HG03442 (cell line): ENCODE data around the gene S100A1.
"Not testable (repeated sequence)": the region's sequence is repeated elsewhere in the genome, so short reads cannot be mapped to it uniquely, and the experiment has no call there.

Experiments used
- ATAC-seq: cut with Tn5 transposase; IDR thresholded peaks from one replicate; pipeline ENCODE4 v1.9.1; 2021; ENCODE audit warnings: mild to moderate bottlenecking, moderate library complexity; ENCODE audit not compliant: unreplicated experiment

Gene S100A1

GRCh38 chr1:153629971-153630370 lies 1.7 kb downstream of the S100A1 start:
- no peak for ATAC-seq

GRCh38 chr1:153630384-153630783 lies 2.1 kb downstream of the S100A1 start:
- ATAC-seq = no peak

GRCh38 chr1:153631047-153632022 lies 3.1 kb downstream of the S100A1 start:
- ATAC-seq = no peak

GRCh38 chr1:153633161-153633753 lies 5.0 kb downstream of the S100A1 start:
- no peak for ATAC-seq

- ATAC-seq = peak; percentile 84
These were observed 5.8 kb downstream of the S100A1 start, which contains the start of gene CHTOP for GRCh38 chr1:153633754-153634665. CHTOP (plus strand) TSS chr1:153634066; CDS start chr1:153636589, 2,523 bp downstream.

GRCh38 chr1:153635872-153636271 lies 7.6 kb downstream of the S100A1 start:
- no peak for ATAC-seq

GRCh38 chr1:153636312-153636711 lies 8.1 kb downstream of the S100A1 start:
- no peak for ATAC-seq

GRCh38 chr1:153638261-153638660 lies 10.0 kb downstream of the S100A1 start:
- no peak for ATAC-seq

- no peak for ATAC-seq
These were observed 11.0 kb downstream of the S100A1 start for GRCh38 chr1:153639280-153639679.

- ATAC-seq = not testable (repeated sequence)
These were observed 12.0 kb downstream of the S100A1 start for GRCh38 chr1:153640213-153640612.

GRCh38 chr1:153640861-153641260 lies 12.6 kb downstream of the S100A1 start:
- ATAC-seq = no peak

- no peak for ATAC-seq
These were observed 13.9 kb downstream of the S100A1 start for GRCh38 chr1:153642161-153642560.

- no peak for ATAC-seq
These were observed 14.9 kb downstream of the S100A1 start for GRCh38 chr1:153643100-153643499.

GRCh38 chr1:153643816-153644215 lies 15.6 kb downstream of the S100A1 start:
- no peak for ATAC-seq

- no peak for ATAC-seq
These were observed 18.6 kb downstream of the S100A1 start for GRCh38 chr1:153646672-153647345.

GRCh38 chr1:153647346-153647714 lies 19.1 kb downstream of the S100A1 start:
- no peak for ATAC-seq

- no peak for ATAC-seq
These were observed 19.9 kb downstream of the S100A1 start for GRCh38 chr1:153648000-153648643.

- no peak for ATAC-seq
These were observed 21.1 kb downstream of the S100A1 start for GRCh38 chr1:153649137-153649862.

- ATAC-seq = no peak
These were observed 21.6 kb downstream of the S100A1 start for GRCh38 chr1:153649863-153650235.
